Suprapubic skin (tissue), 4 donors: ENCODE results near the gene STK38L.

Experiments
- EP300 ChIP-seq: sonication (generic); formaldehyde crosslinking; IDR thresholded peaks from one replicate; pipeline ENCODE4 v1.6.1; 2017; ENCODE audit warnings: antibody characterized with exemption
- POLR2A ChIP-seq, 2 donors: fragments of 450-650 bp; IDR thresholded peaks; one replicate each; pipeline ENCODE4 v1.6.1; 2017; ENCODE audit warnings: antibody characterized with exemption in 2 of 2, mild to moderate bottlenecking in 2 of 2, moderate library complexity in 2 of 2
- POLR2AphosphoS5 ChIP-seq, 3 donors: sonication (generic); formaldehyde crosslinking; IDR thresholded peaks; one replicate each; pipeline ENCODE4 v1.6.1; 2017; ENCODE audit warnings: antibody characterized with exemption in 3 of 3
- TF ChIP-seq, protein P1 (sequence below), 2 donors: fragments of 200-600 bp in 1 of 2; fragments of 450-650 bp in 1 of 2; sonication (generic) in 1 of 2; IDR thresholded peaks; one replicate each; pipeline ENCODE4 v1.5.1; 2016 to 2019; ENCODE audit warnings: antibody characterized with exemption in 2 of 2, mild to moderate bottlenecking in 1 of 2, moderate library complexity in 1 of 2

DNA sequence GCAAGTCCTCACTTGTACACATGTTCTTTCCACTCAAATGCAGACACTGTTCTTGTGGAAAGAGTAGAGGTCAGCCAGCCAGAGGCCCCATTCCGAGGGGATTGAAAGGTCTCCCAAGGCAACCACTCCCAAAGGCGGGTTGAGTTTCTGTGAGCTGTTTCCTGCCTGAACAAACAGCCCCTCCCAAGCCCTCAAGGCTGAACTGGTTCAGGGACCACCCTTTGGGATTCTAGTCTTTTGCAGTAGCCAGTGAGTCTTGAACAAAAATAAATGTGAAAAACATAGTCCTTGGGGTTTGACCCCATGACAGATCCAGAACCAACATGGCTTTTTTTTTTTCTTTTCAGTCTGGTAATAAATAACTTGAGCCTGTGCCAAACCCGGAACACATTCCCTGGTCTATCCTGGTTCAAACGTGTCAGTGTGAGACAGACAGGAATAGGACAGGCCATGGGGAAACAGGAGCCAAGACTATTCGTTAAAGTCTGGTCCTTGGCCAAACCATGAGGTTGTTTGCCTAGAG lies 17.6 kb upstream of the STK38L start:
- TF ChIP-seq, protein P1, sequence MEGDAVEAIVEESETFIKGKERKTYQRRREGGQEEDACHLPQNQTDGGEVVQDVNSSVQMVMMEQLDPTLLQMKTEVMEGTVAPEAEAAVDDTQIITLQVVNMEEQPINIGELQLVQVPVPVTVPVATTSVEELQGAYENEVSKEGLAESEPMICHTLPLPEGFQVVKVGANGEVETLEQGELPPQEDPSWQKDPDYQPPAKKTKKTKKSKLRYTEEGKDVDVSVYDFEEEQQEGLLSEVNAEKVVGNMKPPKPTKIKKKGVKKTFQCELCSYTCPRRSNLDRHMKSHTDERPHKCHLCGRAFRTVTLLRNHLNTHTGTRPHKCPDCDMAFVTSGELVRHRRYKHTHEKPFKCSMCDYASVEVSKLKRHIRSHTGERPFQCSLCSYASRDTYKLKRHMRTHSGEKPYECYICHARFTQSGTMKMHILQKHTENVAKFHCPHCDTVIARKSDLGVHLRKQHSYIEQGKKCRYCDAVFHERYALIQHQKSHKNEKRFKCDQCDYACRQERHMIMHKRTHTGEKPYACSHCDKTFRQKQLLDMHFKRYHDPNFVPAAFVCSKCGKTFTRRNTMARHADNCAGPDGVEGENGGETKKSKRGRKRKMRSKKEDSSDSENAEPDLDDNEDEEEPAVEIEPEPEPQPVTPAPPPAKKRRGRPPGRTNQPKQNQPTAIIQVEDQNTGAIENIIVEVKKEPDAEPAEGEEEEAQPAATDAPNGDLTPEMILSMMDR (IDR thresholded peaks at IDR 0.05) = no peak
- TF ChIP-seq EP300 = no peak
- TF ChIP-seq POLR2AphosphoS5 (IDR thresholded peaks at IDR 0.05) = no peak
- TF ChIP-seq POLR2A (IDR thresholded peaks at IDR 0.05) = no peak
